ENCODE measurements around the gene SYT2. TPM values are rescaled to one million over a fixed set of nuclear protein-coding genes. Genes with fewer than 3 reads are reported as not detected.

Gene SYT2
- total and polyA plus RNA-seq, 10 of the 15 experiments (the other 5 are each of a cell fraction or from before 2014, with no cell fraction given): not detected

- no peak for FAIRE-seq
- in situ Hi-C loops (cut with MboI): no loop called here
These were observed 158.6 kb downstream of the SYT2 start for GRCh38 chr1:202551683-202552082.

More at GRCh38 chr1:202551683-202552082, 158.6 kb downstream of the SYT2 start:
- no peak overlapping the region for H3K4me3 ChIP-seq
- RAD21 ChIA-PET (ENCODE audit: unreplicated experiment): no interaction called here
- no peak for DNase-seq (ENCODE audit: low read depth, low spot score)
- no peaks in the 10 kb centered on the region for H3K36me3 ChIP-seq (ENCODE audit: control insufficient read depth in 2 of 2, insufficient read depth in 2 of 2, low read length in 1 of 2)
- 69% methylated on average over 3 of the region's 3 CpGs for WGBS (ENCODE audit: insufficient coverage, insufficient replicate concordance, low lambda C conversion rate, missing lambda C conversion rate)
- no peaks in the 10 kb centered on the region for H4K20me1 ChIP-seq (ENCODE audit: control insufficient read depth, insufficient read depth)
- H3K4me2 ChIP-seq (ENCODE audit: control insufficient read depth, insufficient read depth): no peak overlapping the region
- intact Hi-C loops (cut with micrococcal nuclease; ENCODE audit: unreplicated experiment): no loop called here
- ATAC-seq: no peak
- POLR2A ChIA-PET: no interaction called here
- CTCF ChIA-PET: interaction anchor here (1.4 to 1.5 kb wide), 2 partner anchors 11 to 14 kb away, joined by 4 to 6 read pairs; no protein-coding TSS in a partner anchor
- BruUV-seq (replicated peaks): no TSS peak
- TF ChIP-seq IRF4 (IDR thresholded peaks at IDR 0.05; ENCODE audit: low read depth, low read length) (no peak), E2F8 (IDR thresholded peaks at IDR 0.05; ENCODE audit: low read depth, partially characterized antibody) (no peak), ZBTB11 (CRISPR knock-in tag; IDR thresholded peaks at IDR 0.05) (no peak), RUNX3 (IDR thresholded peaks at IDR 0.05; ENCODE audit: low read length) (no peak), SUPT20H (IDR thresholded peaks at IDR 0.05; ENCODE audit: borderline replicate concordance, control insufficient read depth, low read depth, low read length) (no peak), MLLT1 (IDR thresholded peaks at IDR 0.05) (no peak), EP300 (IDR thresholded peaks at IDR 0.05; ENCODE audit: borderline replicate concordance in 1 of 2, control insufficient read depth in 1 of 2, low read depth in 2 of 2, low read length in 2 of 2) (no peak), CHD2 (IDR thresholded peaks at IDR 0.05; ENCODE audit: borderline replicate concordance, low read depth, low read length) (no peak)
- SMC1A ChIA-PET (ENCODE audit: uncharacterized antibody, unreplicated experiment): interaction anchor here (1.2 to 3.8 kb wide), 2 partner anchors 12 to 15 kb away, joined by 3 to 38 read pairs; no protein-coding TSS in a partner anchor
- no peaks in the 10 kb centered on the region for H3K9me3 ChIP-seq (replicated peaks; ENCODE audit: control insufficient read depth, insufficient read depth, low read length)
- H3K9ac ChIP-seq (ENCODE audit: control insufficient read depth, insufficient read depth, low read length): no peak overlapping the region
- H3K27ac ChIP-seq (ENCODE audit: control insufficient read depth, insufficient read depth): no peak overlapping the region
- H3K27me3 ChIP-seq (replicated peaks in 1 of 2; ENCODE audit: control insufficient read depth in 2 of 2, insufficient read depth in 2 of 2, low read length in 1 of 2): no peaks in the 10 kb centered on the region
- peaks cover 7% of the 10 kb centered on the region; the same call in 1 of the 2 replicates for H3K4me1 ChIP-seq (ENCODE audit: control insufficient read depth, insufficient read depth, low read length)
- H2AFZ ChIP-seq (ENCODE audit: control insufficient read depth, low read depth, low read length): no peak overlapping the region
- H3K79me2 ChIP-seq (ENCODE audit: control insufficient read depth, insufficient read depth, low read length): no peaks in the 10 kb centered on the region
